Activated CD4-positive, CD25-positive, alpha-beta regulatory T cell treated with anti-CD3 and anti-CD28 coated beads, Interleukin-2, amount 50 U/mL, for 72 hours (primary cell): Measurements from ENCODE around the gene UBAP2.

ENCODE experiments used
- DNase-seq: peaks from one replicate; pipeline ENCODE4 v3.0.0; 2021

The UBAP2 gene

GRCh38 chr9:33921967-33922895 is 126.5 kb downstream of the UBAP2 start:
- no peak for DNase-seq

- no peak for DNase-seq
These were observed 129.3 kb downstream of the UBAP2 start for GRCh38 chr9:33919276-33919897.

GRCh38 chr9:33917036-33917435 is 131.7 kb downstream of the UBAP2 start:
- DNase-seq, result no peak

- no peak for DNase-seq
These were observed 133.6 kb downstream of the UBAP2 start for GRCh38 chr9:33914887-33915628.

- DNase-seq, result no peak
These were observed 135.1 kb downstream of the UBAP2 start for GRCh38 chr9:33913541-33913940.

GRCh38 chr9:33908749-33909148 is 139.9 kb downstream of the UBAP2 start:
- no peak for DNase-seq

- no peak for DNase-seq
These were observed 140.6 kb downstream of the UBAP2 start for GRCh38 chr9:33908114-33908513.

GRCh38 chr9:33907347-33907746 is 141.3 kb downstream of the UBAP2 start:
- DNase-seq, result no peak

GRCh38 chr9:33906769-33907168 is 141.9 kb downstream of the UBAP2 start:
- no peak for DNase-seq

GRCh38 chr9:33905137-33905536 is 143.6 kb downstream of the UBAP2 start:
- no peak for DNase-seq

GRCh38 chr9:33903157-33903780 is 145.4 kb downstream of the UBAP2 start:
- no peak for DNase-seq

- no peak for DNase-seq
These were observed 154.4 kb downstream of the UBAP2 start for GRCh38 chr9:33894316-33894715.

- DNase-seq, result no peak
These were observed 154.8 kb downstream of the UBAP2 start for GRCh38 chr9:33893861-33894260.

GRCh38 chr9:33885948-33886347 is 162.7 kb downstream of the UBAP2 start:
- DNase-seq, result no peak

GRCh38 chr9:33884856-33885701 is 163.6 kb downstream of the UBAP2 start:
- DNase-seq, result no peak

GRCh38 chr9:33881635-33882034 is 167.1 kb downstream of the UBAP2 start:
- no peak for DNase-seq

- no peak for DNase-seq
These were observed 168.2 kb downstream of the UBAP2 start for GRCh38 chr9:33880211-33881089.

- DNase-seq, result no peak
These were observed 169.9 kb downstream of the UBAP2 start for GRCh38 chr9:33878691-33879366.

GRCh38 chr9:33877727-33878489 is 170.8 kb downstream of the UBAP2 start:
- DNase-seq, result no peak
